HepG2 (cell line): ENCODE data around the gene XRCC5.

ENCODE experiments used
- BCL3 ChIP-seq: sonication (generic); formaldehyde crosslinking; IDR thresholded peaks from 2 replicates; pipeline ENCODE4 v1.5.1; 2020; ENCODE audit warnings: mild to moderate bottlenecking, missing genetic modification reagents, moderate library complexity
- GLI4 ChIP-seq: sonication (generic); formaldehyde crosslinking; IDR thresholded peaks from 2 replicates; pipeline ENCODE4 v1.5.1; 2020; ENCODE audit warnings: missing genetic modification reagents, mild to moderate bottlenecking, moderate library complexity, borderline replicate concordance
- IKZF5 ChIP-seq: IDR thresholded peaks from 2 replicates; pipeline ENCODE4 v1.6.1; 2018; ENCODE audit warnings: missing genetic modification reagents, mild to moderate bottlenecking, missing compliant biosample characterization
- MED1 ChIP-seq: sonication (generic); formaldehyde crosslinking; IDR thresholded peaks from 2 replicates; pipeline ENCODE4 v1.4.0; 2020; ENCODE audit warnings: missing genetic modification reagents
- MXI1 ChIP-seq: IDR thresholded peaks from 3 replicates; pipeline ENCODE4 v1.6.1; 2012; ENCODE audit warnings: low read depth, low read length, inconsistent platforms, borderline replicate concordance
- SMC3 ChIP-seq: IDR thresholded peaks from 2 replicates; pipeline ENCODE4 v1.6.1; 2011; ENCODE audit warnings: low read length, improper control_type of control experiment
- USF2 ChIP-seq, 2 experiments: sonication (generic) in 1 of 2; formaldehyde crosslinking in 1 of 2; IDR thresholded peaks; 2 replicates each; pipeline versions ENCODE4 v1.5.1 to v1.6.1; 2011 to 2020; ENCODE audit warnings: borderline replicate concordance in 1 of 2, low read depth in 1 of 2, low read length in 1 of 2, mild to moderate bottlenecking in 1 of 2, missing genetic modification reagents in 1 of 2, moderate library complexity in 1 of 2
- ZBED4 ChIP-seq: sonication (generic); formaldehyde crosslinking; IDR thresholded peaks from 2 replicates; pipeline ENCODE4 v1.4.0; 2020; ENCODE audit warnings: missing genetic modification reagents, borderline replicate concordance
- ZNF121 ChIP-seq: sonication (generic); formaldehyde crosslinking; IDR thresholded peaks from 2 replicates; pipeline ENCODE4 v1.5.0; 2020; ENCODE audit warnings: mild to moderate bottlenecking, missing genetic modification reagents
- ZNF513 ChIP-seq: sonication (generic); formaldehyde crosslinking; conservative IDR thresholded peaks from 2 replicates; pipeline ENCODE4 v1.5.0; 2020; ENCODE audit warnings: missing genetic modification reagents

GRCh38 chr2:216114714-216115531, 5.8 kb downstream of the XRCC5 start:
- TF ChIP-seq MXI1 = peak; percentile 84; the same call in 2 of the 3 replicates
- peak; percentile 19 for TF ChIP-seq IKZF5 (CRISPR knock-in tag)
- TF ChIP-seq SMC3 = no peak
- TF ChIP-seq ZBED4 (CRISPR knock-in tag) = no peak
- no peak; the same call in 1 of the 2 replicates for TF ChIP-seq MED1 (CRISPR knock-in tag)
- no peak for TF ChIP-seq ZNF121 (CRISPR knock-in tag)
- no peak for TF ChIP-seq GLI4 (CRISPR knock-in tag)
- no peak for TF ChIP-seq BCL3 (CRISPR knock-in tag)
- no peak for TF ChIP-seq ZNF513 (CRISPR knock-in tag)
- no peak for TF ChIP-seq USF2 (IDR thresholded peaks at IDR 0.05; ENCODE audit: low read depth, low read length)
- TF ChIP-seq USF2 (CRISPR knock-in tag; IDR thresholded peaks at IDR 0.05; ENCODE audit: borderline replicate concordance) = no peak; the same call in 1 of the 2 replicates
